GM12801 (cell line): Measurements from ENCODE around the gene CCNYL1.

ENCODE experiments used
- CTCF ChIP-seq: IDR thresholded peaks from one replicate; pipeline ENCODE4 v1.5.1; 2011; ENCODE audit warnings: control low read depth; ENCODE audit not compliant: insufficient read length; ENCODE audit errors: extremely low read depth

Gene CCNYL1

GRCh38 chr2:207692206-207693065, 19.0 kb upstream of the CCNYL1 start:
- TF ChIP-seq CTCF = no peak

GRCh38 chr2:207693641-207694249, 17.7 kb upstream of the CCNYL1 start:
- TF ChIP-seq CTCF = no peak

GRCh38 chr2:207694811-207695281, 16.6 kb upstream of the CCNYL1 start:
- TF ChIP-seq CTCF = no peak

- TF ChIP-seq CTCF = no peak
These were observed 16.1 kb upstream of the CCNYL1 start for GRCh38 chr2:207695293-207695692.

- no peak for TF ChIP-seq CTCF
These were observed 14.0 kb upstream of the CCNYL1 start for GRCh38 chr2:207697411-207697810.

GRCh38 chr2:207698301-207698700, 13.1 kb upstream of the CCNYL1 start:
- TF ChIP-seq CTCF = no peak

- no peak for TF ChIP-seq CTCF
These were observed 7.4 kb upstream of the CCNYL1 start for GRCh38 chr2:207704078-207704477.
